ENCODE results near the gene ZNF549.
"Not testable (repeated sequence)": the region's sequence is repeated elsewhere in the genome, so short reads cannot be mapped to it uniquely, and the experiment has no call there.

GRCh38 chr19:57488299-57488644, 38.9 kb upstream of the ZNF549 start:
- not testable (repeated sequence) for TF ChIP-seq POLR2A (IDR thresholded peaks at IDR 0.05; ENCODE audit: low read length); GATA1 (IDR thresholded peaks at IDR 0.05; ENCODE audit: low read depth, low read length)

Measured in erythroblast (primary cell).